ENCODE results near the gene GRIA3. TPM values are rescaled to one million over a fixed set of nuclear protein-coding genes. Genes with fewer than 3 reads are reported as not detected.

GRIA3 gene
- total RNA-seq, 1 donor from 2014 or later: 4.6 TPM

GRCh38 chrX:123140904-123141303 is 43.2 kb upstream of the GRIA3 start:
- H3K4me2 ChIP-seq: no peak overlapping the region
- H3K4me1 ChIP-seq: no peaks in the 10 kb centered on the region
- H4K20me1 ChIP-seq (ENCODE audit: low read depth): no peaks in the 10 kb centered on the region
- H3K36me3 ChIP-seq: no peaks in the 10 kb centered on the region
- H3F3A ChIP-seq (ENCODE audit: low read depth): no peaks in the 10 kb centered on the region
- no peak for DNase-seq (ENCODE audit: low spot score)
- peaks cover 7% of the 10 kb centered on the region for H3K9me3 ChIP-seq (ENCODE audit: low read depth)
- no peaks in the 10 kb centered on the region for H3K27me3 ChIP-seq
- no peaks in the 10 kb centered on the region for H3K79me2 ChIP-seq (ENCODE audit: low read depth)
- H3K27ac ChIP-seq: no peak overlapping the region
- Mint-ChIP-seq H3K9me3 (no peaks in the 10 kb centered on the region), H3K4me1 (no peaks in the 10 kb centered on the region), H3K4me3 (no peak overlapping the region), H3K36me3 (no peaks in the 10 kb centered on the region), H3K27me3 (ENCODE audit: insufficient read depth, low read depth) (no peaks in the 10 kb centered on the region), H3K27ac (no peak overlapping the region)
- no peak for TF ChIP-seq EZH2 (IDR thresholded peaks at IDR 0.05)
- TF ChIP-seq CTCF (IDR thresholded peaks at IDR 0.05): no peak
- TF ChIP-seq EZH2phosphoT487 (IDR thresholded peaks at IDR 0.05): no peak
- H2AFZ ChIP-seq (replicated peaks): no peak overlapping the region
- no peak overlapping the region for H3K9ac ChIP-seq
- no peak overlapping the region for H3K4me3 ChIP-seq

- no peak overlapping the region for H2AFZ ChIP-seq (replicated peaks)
- H3K27me3 Mint-ChIP-seq (ENCODE audit: insufficient read depth, low read depth): no peaks in the 10 kb centered on the region
- no peak for DNase-seq (ENCODE audit: low spot score)
- no peak overlapping the region for H3K9ac ChIP-seq
- H3K4me3 ChIP-seq: no peak overlapping the region
- no peaks in the 10 kb centered on the region for H3K79me2 ChIP-seq (ENCODE audit: low read depth)
- no peaks in the 10 kb centered on the region for H3F3A ChIP-seq (ENCODE audit: low read depth)
- TF ChIP-seq EZH2phosphoT487 (IDR thresholded peaks at IDR 0.05) (no peak), EZH2 (IDR thresholded peaks at IDR 0.05) (no peak), CTCF (IDR thresholded peaks at IDR 0.05) (no peak)
- H3K4me2 ChIP-seq: no peak overlapping the region
- no peaks in the 10 kb centered on the region for H3K27me3 ChIP-seq
- no peaks in the 10 kb centered on the region for H3K9me3 Mint-ChIP-seq
- H3K4me1 ChIP-seq: no peaks in the 10 kb centered on the region
- no peak overlapping the region for H3K27ac ChIP-seq
- H3K36me3 Mint-ChIP-seq: no peaks in the 10 kb centered on the region
- H3K4me1 Mint-ChIP-seq: peaks cover 4% of the 10 kb centered on the region
- H3K4me3 Mint-ChIP-seq: no peak overlapping the region
- no peaks in the 10 kb centered on the region for H4K20me1 ChIP-seq (ENCODE audit: low read depth)
- no peaks in the 10 kb centered on the region for H3K36me3 ChIP-seq
- no peak overlapping the region for H3K27ac Mint-ChIP-seq
- H3K9me3 ChIP-seq (ENCODE audit: low read depth): peaks cover 6% of the 10 kb centered on the region
Observed at GRCh38 chrX:123153846-123154335, 30.2 kb upstream of the GRIA3 start.

- Histone ChIP-seq H3K27ac (no peak overlapping the region), H3K36me3 (no peaks in the 10 kb centered on the region), H3K9ac (no peak overlapping the region), H2AFZ (replicated peaks) (no peak overlapping the region), H3K4me3 (no peak overlapping the region), H3K27me3 (no peaks in the 10 kb centered on the region), H3K9me3 (ENCODE audit: low read depth) (peaks cover 6% of the 10 kb centered on the region), H4K20me1 (ENCODE audit: low read depth) (no peaks in the 10 kb centered on the region), H3F3A (ENCODE audit: low read depth) (no peaks in the 10 kb centered on the region), H3K79me2 (ENCODE audit: low read depth) (no peaks in the 10 kb centered on the region), H3K4me2 (no peak overlapping the region), H3K4me1 (no peaks in the 10 kb centered on the region)
- H3K27me3 Mint-ChIP-seq (ENCODE audit: insufficient read depth, low read depth): no peaks in the 10 kb centered on the region
- no peaks in the 10 kb centered on the region for H3K36me3 Mint-ChIP-seq
- no peak overlapping the region for H3K4me3 Mint-ChIP-seq
- TF ChIP-seq EZH2phosphoT487 (IDR thresholded peaks at IDR 0.05) (no peak), CTCF (IDR thresholded peaks at IDR 0.05) (no peak), EZH2 (IDR thresholded peaks at IDR 0.05) (no peak)
- no peak for DNase-seq (ENCODE audit: low spot score)
- no peak overlapping the region for H3K27ac Mint-ChIP-seq
- no peaks in the 10 kb centered on the region for H3K9me3 Mint-ChIP-seq
- H3K4me1 Mint-ChIP-seq: peaks cover 4% of the 10 kb centered on the region
Observed at GRCh38 chrX:123155327-123155726, 28.8 kb upstream of the GRIA3 start.

All from neural progenitor cell (in vitro differentiated cells).